Common myeloid progenitor, CD34-positive (primary cell): ENCODE results near the gene SCN1A.

Experiments
- CTCF ChIA-PET: fragments of 350-600 bp; sonication (Branson Sonifier 250); formaldehyde crosslinking; loops from one replicate; lab custom pipeline; 2021; ENCODE audit warnings: antibody characterized with exemption; lab: Charles Lee
- POLR2A ChIA-PET: fragments of 350-600 bp; sonication (Branson Sonifier 250); formaldehyde crosslinking; loops from one replicate; lab custom pipeline; 2021; ENCODE audit warnings: antibody characterized with exemption; lab: Charles Lee
- DNase-seq, 3 donors: peaks; one replicate each; pipeline versions ENCODE4 v3.0.0 to v3.0.0-alpha.2; 2013
- H3K27ac ChIP-seq, 2 experiments: 1 replicate in 1 of 2; 2 replicates in 1 of 2; pipeline ENCODE4 v1.7.0; 2013; ENCODE audit warnings: inconsistent platforms in 2 of 2, low read length in 2 of 2, mild to moderate bottlenecking in 2 of 2, low read depth in 1 of 2, moderate library complexity in 1 of 2; ENCODE audit not compliant: severe bottlenecking in 2 of 2, insufficient read depth in 1 of 2, poor library complexity in 1 of 2
- H3K27me3 ChIP-seq, 5 experiments: replicated peaks in 2 of 5; 1 replicate in 3 of 5; 2 replicates in 2 of 5; pipeline versions ENCODE4 v1.6.1 to v1.7.0; 2013; ENCODE audit warnings: low read length in 4 of 5, mild to moderate bottlenecking in 2 of 5, moderate library complexity in 2 of 5, inconsistent platforms in 1 of 5; ENCODE audit not compliant: insufficient read depth in 5 of 5, control insufficient read depth in 4 of 5
- H3K36me3 ChIP-seq, 4 experiments: 1 replicate in 2 of 4; 2 replicates in 2 of 4; pipeline versions ENCODE4 v1.6.1 to v1.7.0; 2013; ENCODE audit warnings: low read length in 3 of 4, control low read depth in 1 of 4, mild to moderate bottlenecking in 1 of 4; ENCODE audit not compliant: control insufficient read depth in 4 of 4, insufficient read depth in 4 of 4
- H3K4me1 ChIP-seq, 4 experiments: 1 replicate in 3 of 4; 2 replicates in 1 of 4; pipeline versions ENCODE4 v1.6.1 to v1.7.1; 2013; ENCODE audit warnings: low read length in 3 of 4, mild to moderate bottlenecking in 3 of 4, control low read depth in 1 of 4, inconsistent platforms in 1 of 4, moderate library complexity in 1 of 4; ENCODE audit not compliant: control insufficient read depth in 4 of 4, insufficient read depth in 4 of 4; ENCODE audit errors: control extremely low read depth in 1 of 4
- H3K4me3 ChIP-seq, 7 experiments: 1 replicate in 4 of 7; 2 replicates in 3 of 7; pipeline versions ENCODE4 v1.5.1 to v1.7.0; 2013; ENCODE audit warnings: mild to moderate bottlenecking in 7 of 7, low read length in 6 of 7, moderate library complexity in 6 of 7, inconsistent platforms in 2 of 7, low read depth in 2 of 7, control low read depth in 1 of 7; ENCODE audit not compliant: insufficient read depth in 4 of 7, control insufficient read depth in 1 of 7; ENCODE audit errors: extremely low read depth in 1 of 7
- H3K9me3 ChIP-seq, 5 experiments: 1 replicate in 4 of 5; 2 replicates in 1 of 5; pipeline versions ENCODE4 v1.6.1 to v1.7.1; 2013; ENCODE audit warnings: low read length in 4 of 5, mild to moderate bottlenecking in 2 of 5, inconsistent platforms in 1 of 5, low read depth in 1 of 5, moderate library complexity in 1 of 5; ENCODE audit not compliant: control insufficient read depth in 4 of 5, insufficient read depth in 2 of 5; ENCODE audit errors: control extremely low read depth in 1 of 5
- WGBS: methylation state at CpG from one replicate; pipeline ENCODE4 v1.1.5; 2013; ENCODE audit not compliant: insufficient coverage; 5-methylcytosine and 5-hydroxymethylcytosine counted together

Gene SCN1A

DNA sequence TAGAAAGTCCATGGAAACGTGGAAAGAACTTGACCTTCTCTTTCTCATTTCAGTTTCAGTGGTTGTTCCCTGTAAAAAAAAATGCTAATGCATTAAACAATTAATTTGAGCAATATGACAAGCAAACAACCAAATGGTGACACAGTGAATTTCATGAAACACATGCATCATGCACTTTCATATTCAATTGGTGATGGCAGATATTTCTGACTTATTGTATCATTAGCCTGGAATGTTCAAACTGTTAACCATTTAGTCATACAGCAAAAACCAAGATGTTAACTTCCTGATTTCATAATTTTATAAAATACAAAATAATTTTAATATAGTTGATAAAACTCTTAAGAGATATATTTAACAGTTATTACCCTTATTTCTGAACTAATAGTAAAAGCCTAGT, 85.5 kb downstream of the SCN1A start:
- POLR2A ChIA-PET = no interaction called here
- WGBS = no CpG with 5 or more reads among the region's 1 CpG
- Histone ChIP-seq H3K27me3 (no peaks in the 10 kb centered on the region), H3K36me3 (no peaks in the 10 kb centered on the region), H3K4me1 (no peaks in the 10 kb centered on the region), H3K9me3 (no peaks in the 10 kb centered on the region), H3K4me3 (no peak overlapping the region), H3K27ac (no peak overlapping the region)
- CTCF ChIA-PET = no interaction called here
- no peak for DNase-seq

- no CpG with 5 or more reads among the region's 1 CpG for WGBS
- H3K27me3 ChIP-seq = no peaks in the 10 kb centered on the region
- no peaks in the 10 kb centered on the region for H3K36me3 ChIP-seq
- no peaks in the 10 kb centered on the region for H3K4me1 ChIP-seq
- ChIA-PET POLR2A (no interaction called here), CTCF (no interaction called here)
- no peak for DNase-seq
- H3K4me3 ChIP-seq = no peak overlapping the region
- H3K27ac ChIP-seq = no peak overlapping the region
- no peaks in the 10 kb centered on the region for H3K9me3 ChIP-seq
Measured at GRCh38 chr2:166041613-166042012, 86.2 kb downstream of the SCN1A start.

DNA sequence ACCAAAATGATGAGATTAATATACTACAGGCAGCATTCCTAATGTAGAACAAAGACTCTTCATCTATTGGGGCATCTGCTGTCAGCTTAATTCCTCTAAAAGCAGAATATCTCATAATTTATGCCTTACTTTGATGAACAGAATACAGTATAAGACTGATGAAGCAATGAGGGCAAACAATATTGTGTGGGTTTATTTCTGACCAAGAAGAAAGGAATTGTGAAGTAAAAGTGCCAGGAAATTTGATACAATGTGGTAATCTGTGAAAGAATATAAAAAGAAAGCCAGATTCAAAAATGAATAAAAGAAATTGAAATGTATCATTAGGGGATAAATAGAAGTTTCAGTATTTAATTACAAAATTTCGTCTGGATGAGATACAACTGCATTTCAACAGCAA, 95.5 kb downstream of the SCN1A start:
- ChIA-PET CTCF (interaction anchor here (1.0 kb wide), 1 partner anchor 10 kb away, joined by 3 read pairs; no protein-coding TSS in a partner anchor), POLR2A (interaction anchor here (0.6 kb wide), 1 partner anchor 407 kb away, joined by 5 read pairs; no protein-coding TSS in a partner anchor)
- WGBS = no CpG with 5 or more reads among the region's 1 CpG
- no peak overlapping the region for H3K27ac ChIP-seq
- no peaks in the 10 kb centered on the region for H3K9me3 ChIP-seq
- DNase-seq = no peak
- no peak overlapping the region for H3K4me3 ChIP-seq
- H3K27me3 ChIP-seq = no peaks in the 10 kb centered on the region
- H3K36me3 ChIP-seq = no peaks in the 10 kb centered on the region
- H3K4me1 ChIP-seq = no peaks in the 10 kb centered on the region

- no CpG with 5 or more reads among the region's 2 CpGs for WGBS
- Histone ChIP-seq H3K9me3 (no peaks in the 10 kb centered on the region), H3K27me3 (no peaks in the 10 kb centered on the region), H3K36me3 (no peaks in the 10 kb centered on the region), H3K27ac (no peak overlapping the region), H3K4me1 (no peaks in the 10 kb centered on the region), H3K4me3 (no peak overlapping the region)
- ChIA-PET POLR2A (no interaction called here), CTCF (interaction anchor here (0.9 to 1.6 kb wide), 2 partner anchors 8 to 11 kb away, joined by 4 read pairs; no protein-coding TSS in a partner anchor)
- no peak for DNase-seq
Measured at GRCh38 chr2:166031054-166031453, 96.8 kb downstream of the SCN1A start.

GRCh38 chr2:166025313-166025712, 102.5 kb downstream of the SCN1A start:
- no peaks in the 10 kb centered on the region for H3K36me3 ChIP-seq
- no peak for DNase-seq
- ChIA-PET CTCF (no interaction called here), POLR2A (no interaction called here)
- H3K4me3 ChIP-seq = no peak overlapping the region
- no peaks in the 10 kb centered on the region for H3K27me3 ChIP-seq
- H3K4me1 ChIP-seq = no peaks in the 10 kb centered on the region
- H3K9me3 ChIP-seq = no peaks in the 10 kb centered on the region
- no peak overlapping the region for H3K27ac ChIP-seq

DNA sequence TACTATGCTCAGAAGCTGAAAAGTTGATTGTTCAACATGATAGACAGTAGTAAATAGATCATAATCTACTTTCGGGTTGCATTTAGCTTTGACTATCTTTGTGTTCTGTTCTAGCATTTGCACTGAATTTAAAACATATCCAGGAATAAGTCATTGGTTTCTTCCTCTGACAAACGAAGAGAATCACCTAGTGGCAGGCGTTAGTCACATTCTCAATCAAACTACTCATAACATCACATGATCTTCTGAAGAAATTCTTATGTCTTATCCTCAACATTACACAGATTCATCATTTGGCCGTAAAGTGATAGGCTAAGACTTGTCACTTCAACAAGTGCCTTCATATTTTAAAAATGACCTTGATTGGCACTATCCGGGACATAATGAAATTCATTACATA, 110.6 kb downstream of the SCN1A start:
- H3K27me3 ChIP-seq = no peaks in the 10 kb centered on the region
- 93% methylated on average over 4 of the region's 5 CpGs for WGBS
- POLR2A ChIA-PET = no interaction called here
- no peaks in the 10 kb centered on the region for H3K9me3 ChIP-seq
- no peak for DNase-seq
- CTCF ChIA-PET = no interaction called here
- H3K4me1 ChIP-seq = no peaks in the 10 kb centered on the region
- H3K4me3 ChIP-seq = no peak overlapping the region
- no peaks in the 10 kb centered on the region for H3K36me3 ChIP-seq
- no peak overlapping the region for H3K27ac ChIP-seq

- no peak overlapping the region for H3K27ac ChIP-seq
- DNase-seq = no peak
- no peaks in the 10 kb centered on the region for H3K4me1 ChIP-seq
- H3K4me3 ChIP-seq = no peak overlapping the region
- H3K36me3 ChIP-seq = no peaks in the 10 kb centered on the region
- no CpG with 5 or more reads among the region's 1 CpG for WGBS
- POLR2A ChIA-PET = no interaction called here
- CTCF ChIA-PET = no interaction called here
- no peaks in the 10 kb centered on the region for H3K9me3 ChIP-seq
- H3K27me3 ChIP-seq = no peaks in the 10 kb centered on the region
Measured at GRCh38 chr2:166013878-166014277, 113.9 kb downstream of the SCN1A start.
